ENCODE measurements around the gene EXOSC1.

DNA sequence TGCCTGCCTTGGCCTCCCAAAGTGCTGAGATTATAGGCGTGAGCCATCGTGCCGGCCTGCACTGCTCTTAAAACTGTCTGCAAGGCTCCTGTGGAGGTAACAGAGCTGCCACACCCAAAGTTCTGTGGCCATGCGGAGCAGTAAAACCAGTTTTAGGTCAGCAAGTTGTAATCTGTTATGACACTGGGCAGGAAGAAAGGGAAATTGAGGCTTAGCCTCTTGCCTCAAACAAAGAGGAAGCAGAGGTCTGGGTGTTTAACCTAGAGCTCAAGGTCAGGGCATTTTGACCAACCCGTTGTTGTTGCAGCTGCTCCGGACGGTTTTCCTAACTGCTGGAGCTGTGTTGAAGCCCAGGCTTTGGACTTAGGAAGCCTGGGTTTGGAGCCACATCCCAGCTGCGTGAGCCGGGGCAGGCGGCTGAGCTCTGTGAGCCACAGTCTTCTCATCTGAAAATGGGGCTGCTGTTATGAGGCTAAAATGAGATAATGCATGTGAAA is 37.3 kb downstream of the EXOSC1 start:
- TF ChIP-seq POLR2A (IDR thresholded peaks at IDR 0.05) = no peak
- TF ChIP-seq, protein P1, sequence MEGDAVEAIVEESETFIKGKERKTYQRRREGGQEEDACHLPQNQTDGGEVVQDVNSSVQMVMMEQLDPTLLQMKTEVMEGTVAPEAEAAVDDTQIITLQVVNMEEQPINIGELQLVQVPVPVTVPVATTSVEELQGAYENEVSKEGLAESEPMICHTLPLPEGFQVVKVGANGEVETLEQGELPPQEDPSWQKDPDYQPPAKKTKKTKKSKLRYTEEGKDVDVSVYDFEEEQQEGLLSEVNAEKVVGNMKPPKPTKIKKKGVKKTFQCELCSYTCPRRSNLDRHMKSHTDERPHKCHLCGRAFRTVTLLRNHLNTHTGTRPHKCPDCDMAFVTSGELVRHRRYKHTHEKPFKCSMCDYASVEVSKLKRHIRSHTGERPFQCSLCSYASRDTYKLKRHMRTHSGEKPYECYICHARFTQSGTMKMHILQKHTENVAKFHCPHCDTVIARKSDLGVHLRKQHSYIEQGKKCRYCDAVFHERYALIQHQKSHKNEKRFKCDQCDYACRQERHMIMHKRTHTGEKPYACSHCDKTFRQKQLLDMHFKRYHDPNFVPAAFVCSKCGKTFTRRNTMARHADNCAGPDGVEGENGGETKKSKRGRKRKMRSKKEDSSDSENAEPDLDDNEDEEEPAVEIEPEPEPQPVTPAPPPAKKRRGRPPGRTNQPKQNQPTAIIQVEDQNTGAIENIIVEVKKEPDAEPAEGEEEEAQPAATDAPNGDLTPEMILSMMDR (IDR thresholded peaks at IDR 0.05) = no peak
